Activated CD8-positive, alpha-beta T cell treated with anti-CD3 and anti-CD28 coated beads for 36 hours (primary cell): ENCODE data around the gene AXIN2. TPM values are rescaled to one million over a fixed set of nuclear protein-coding genes. Genes with fewer than 3 reads are reported as not detected.

Experiments used
- ATAC-seq: fragments of 200-7000 bp; cut with Tn5 transposase; one replicate; pipeline ENCODE4 v1.10.0; 2021; ENCODE audit warnings: mild to moderate bottlenecking, moderate library complexity
- CTCF ChIA-PET: fragments of 350-600 bp; sonication (Branson Sonifier 250); formaldehyde crosslinking; loops from one replicate; lab custom pipeline; 2021; ENCODE audit warnings: antibody characterized with exemption; lab: Charles Lee
- POLR2A ChIA-PET: fragments of 350-600 bp; sonication (Branson Sonifier 250); formaldehyde crosslinking; loops from one replicate; lab custom pipeline; 2021; ENCODE audit warnings: antibody characterized with exemption; lab: Charles Lee
- DNase-seq: peaks from one replicate; pipeline ENCODE4 v3.0.0-alpha.2; 2020
- H3K27ac Mint-ChIP-seq: one replicate; pipeline ENCODE4 v1.8.0; 2021; ENCODE audit warnings: mild to moderate bottlenecking, mixed read lengths
- H3K27me3 Mint-ChIP-seq: one replicate; pipeline ENCODE4 v1.8.0; 2021; ENCODE audit warnings: mixed read lengths
- H3K36me3 Mint-ChIP-seq: one replicate; pipeline ENCODE4 v1.8.0; 2021; ENCODE audit warnings: low read depth, mixed read lengths
- H3K4me1 Mint-ChIP-seq: one replicate; pipeline ENCODE4 v1.8.0; 2021; ENCODE audit warnings: low read depth, mixed read lengths
- H3K4me3 Mint-ChIP-seq: one replicate; pipeline ENCODE4 v1.8.0; 2021; ENCODE audit warnings: mild to moderate bottlenecking, moderate library complexity, mixed read lengths
- H3K9me3 Mint-ChIP-seq: one replicate; pipeline ENCODE4 v1.8.0; 2021; ENCODE audit warnings: mixed read lengths
- intact Hi-C: fragments of 100-400 bp; cut with micrococcal nuclease; formaldehyde crosslinking; loops from one replicate; pipeline ENCODE4 v1.10.0; 2022
- total RNA-seq, 2 experiments: library from RNA; stranded (reverse); gene quantifications; one replicate each; pipeline ENCODE4 v1.2.3, GENCODE V29; 2021
- TF ChIP-seq, protein P1 (sequence below): fragments of 200-600 bp; IDR thresholded peaks from one replicate; pipeline ENCODE4 v1.8.0; 2022; ENCODE audit warnings: antibody characterized with exemption, mild to moderate bottlenecking

AXIN2 gene
- total RNA-seq, 2 experiments from 2014 or later: 0.69 to 1.0 TPM

DNA sequence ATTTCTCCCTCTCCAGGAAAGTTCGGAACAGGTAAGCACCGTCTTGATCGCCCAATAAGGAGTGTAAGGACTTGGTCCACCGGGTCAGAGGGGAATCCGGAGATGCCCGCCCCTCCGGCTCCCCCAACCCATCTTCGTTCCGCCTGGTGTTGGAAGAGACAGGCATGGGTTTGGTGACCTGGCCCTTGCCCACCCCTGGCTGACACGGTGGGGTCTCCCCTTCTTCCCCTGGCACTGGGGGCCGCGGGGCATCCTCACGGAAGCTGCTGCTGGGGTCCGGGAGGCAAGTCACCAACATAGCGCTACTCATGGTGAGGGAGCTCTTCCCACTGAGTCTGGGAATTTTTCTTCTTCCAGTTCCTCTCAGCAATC is 3.2 kb downstream of the AXIN2 start:
- H3K9me3 Mint-ChIP-seq: no peaks in the 10 kb centered on the region
- DNase-seq (no peak), ATAC-seq (no peak)
- H3K27ac Mint-ChIP-seq: no peak overlapping the region
- intact Hi-C loops: loop anchor here (5.0 to 10.0 kb wide), 2 partner anchors 266 to 323 kb away; no protein-coding TSS in a partner anchor
- ChIA-PET POLR2A (interaction anchor here (1.6 kb wide), 1 partner anchor 99 kb away, joined by 3 read pairs; no protein-coding TSS in a partner anchor), CTCF (interaction anchor here (0.6 to 4.9 kb wide), 2 partner anchors 19 to 326 kb away, joined by 3 to 27 read pairs; no protein-coding TSS in a partner anchor)
- H3K36me3 Mint-ChIP-seq: no peaks in the 10 kb centered on the region
- peak overlapping the region; percentile 71 for H3K4me3 Mint-ChIP-seq
- peaks cover 18% of the 10 kb centered on the region for H3K4me1 Mint-ChIP-seq
- TF ChIP-seq, protein P1, sequence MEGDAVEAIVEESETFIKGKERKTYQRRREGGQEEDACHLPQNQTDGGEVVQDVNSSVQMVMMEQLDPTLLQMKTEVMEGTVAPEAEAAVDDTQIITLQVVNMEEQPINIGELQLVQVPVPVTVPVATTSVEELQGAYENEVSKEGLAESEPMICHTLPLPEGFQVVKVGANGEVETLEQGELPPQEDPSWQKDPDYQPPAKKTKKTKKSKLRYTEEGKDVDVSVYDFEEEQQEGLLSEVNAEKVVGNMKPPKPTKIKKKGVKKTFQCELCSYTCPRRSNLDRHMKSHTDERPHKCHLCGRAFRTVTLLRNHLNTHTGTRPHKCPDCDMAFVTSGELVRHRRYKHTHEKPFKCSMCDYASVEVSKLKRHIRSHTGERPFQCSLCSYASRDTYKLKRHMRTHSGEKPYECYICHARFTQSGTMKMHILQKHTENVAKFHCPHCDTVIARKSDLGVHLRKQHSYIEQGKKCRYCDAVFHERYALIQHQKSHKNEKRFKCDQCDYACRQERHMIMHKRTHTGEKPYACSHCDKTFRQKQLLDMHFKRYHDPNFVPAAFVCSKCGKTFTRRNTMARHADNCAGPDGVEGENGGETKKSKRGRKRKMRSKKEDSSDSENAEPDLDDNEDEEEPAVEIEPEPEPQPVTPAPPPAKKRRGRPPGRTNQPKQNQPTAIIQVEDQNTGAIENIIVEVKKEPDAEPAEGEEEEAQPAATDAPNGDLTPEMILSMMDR: no peak
- H3K27me3 Mint-ChIP-seq: peaks cover 4% of the 10 kb centered on the region

DNA sequence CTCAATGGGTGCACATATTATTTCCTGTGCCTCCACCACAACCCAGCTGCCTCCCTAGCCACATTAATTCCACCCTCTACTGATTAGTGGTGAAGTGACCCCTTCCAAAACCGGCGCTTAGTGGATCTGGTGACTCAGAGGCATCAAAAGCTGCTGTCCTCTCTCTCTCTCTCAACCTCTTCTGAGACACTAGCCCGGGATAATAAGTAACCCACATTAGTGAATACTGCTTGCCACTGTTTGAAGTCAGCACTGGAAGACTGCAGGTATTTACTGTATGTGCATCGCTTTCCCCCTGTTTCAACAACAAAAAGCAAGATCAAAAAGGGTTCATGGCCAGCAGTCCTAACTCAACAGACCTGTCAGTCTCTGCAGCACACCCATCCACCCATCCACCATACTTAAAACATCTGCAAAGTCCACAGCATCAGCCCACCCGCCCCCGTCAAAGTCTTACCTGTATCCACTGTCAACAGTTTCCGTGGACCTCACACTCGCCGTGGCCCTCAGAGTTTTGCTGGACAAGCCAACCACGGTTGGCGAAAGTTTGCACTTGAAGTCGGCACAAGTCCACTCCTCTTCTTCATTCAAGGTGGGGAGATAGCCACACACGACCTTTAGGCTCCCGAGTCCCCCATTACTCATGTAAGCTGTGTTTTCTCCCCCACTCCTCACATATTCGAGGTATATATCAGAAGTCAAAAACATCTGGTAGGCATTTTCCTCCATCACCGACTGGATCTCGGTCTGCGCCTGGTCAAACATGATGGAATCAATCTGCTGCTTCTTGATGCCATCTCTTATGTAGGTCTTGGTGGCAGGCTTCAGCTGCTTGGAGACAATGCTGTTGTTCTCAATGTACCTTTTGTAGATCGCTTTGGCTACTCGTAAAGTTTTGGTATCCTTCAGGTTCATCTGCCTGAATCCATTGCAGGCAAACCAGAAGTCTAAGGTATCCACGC is 3.8 kb downstream of the AXIN2 start:
- peaks cover 4% of the 10 kb centered on the region for H3K27me3 Mint-ChIP-seq
- ATAC-seq: no peak
- POLR2A ChIA-PET: interaction anchor here (1.6 kb wide), 1 partner anchor 99 kb away, joined by 3 read pairs; no protein-coding TSS in a partner anchor

DNA sequence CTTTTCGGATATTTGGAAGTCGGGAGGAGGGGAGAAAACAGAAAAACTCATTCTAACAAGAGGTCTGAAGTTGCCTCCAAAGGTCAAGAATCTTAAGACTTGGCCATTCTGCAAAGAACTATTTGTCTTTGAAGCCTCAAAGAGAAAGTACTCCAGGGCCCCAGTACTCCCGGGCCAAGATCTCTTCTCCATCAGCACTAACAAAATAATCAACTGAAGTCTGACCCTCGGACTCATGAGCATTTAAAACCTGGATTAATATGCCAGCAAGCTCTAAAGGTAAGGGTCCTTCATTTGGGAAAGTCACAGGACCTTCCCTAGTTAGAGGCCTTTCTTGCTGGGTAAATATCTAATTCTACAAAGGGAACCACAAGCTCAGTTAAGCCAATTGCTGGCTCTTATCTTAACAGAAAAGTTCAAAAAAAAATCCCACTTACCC is 4.5 kb downstream of the AXIN2 start:
- TF ChIP-seq, protein P1: no peak
- Mint-ChIP-seq H3K4me1 (peaks cover 20% of the 10 kb centered on the region), H3K27ac (no peak overlapping the region), H3K9me3 (no peaks in the 10 kb centered on the region), H3K36me3 (peaks cover 4% of the 10 kb centered on the region), H3K27me3 (peaks cover 4% of the 10 kb centered on the region), H3K4me3 (no peak overlapping the region)
- no peak for ATAC-seq
- DNase-seq: no peak
- intact Hi-C loops: loop anchor here (5.0 to 10.0 kb wide), 2 partner anchors 265 to 322 kb away; no protein-coding TSS in a partner anchor
- CTCF ChIA-PET: interaction anchor here (0.8 to 4.9 kb wide), 10 partner anchors 14 to 328 kb away, joined by 3 to 32 read pairs (median 4); no protein-coding TSS in a partner anchor
- POLR2A ChIA-PET: interaction anchor here (0.6 to 1.6 kb wide), 2 partner anchors 100 to 298 kb away, joined by 3 read pairs; no protein-coding TSS in a partner anchor

More for the DNA sequence above, 3.8 kb downstream of the AXIN2 start:
- Mint-ChIP-seq H3K4me1 (peaks cover 19% of the 10 kb centered on the region), H3K9me3 (no peaks in the 10 kb centered on the region), H3K36me3 (peaks cover 2% of the 10 kb centered on the region), H3K27ac (no peak overlapping the region), H3K4me3 (no peak overlapping the region)
- peak; percentile 54 for DNase-seq
- TF ChIP-seq, protein P1: no peak
- CTCF ChIA-PET: interaction anchor here (0.6 to 4.9 kb wide), 11 partner anchors 15 to 328 kb away, joined by 3 to 32 read pairs (median 3); no protein-coding TSS in a partner anchor
- intact Hi-C loops: loop anchor here (5.0 to 10.0 kb wide), 2 partner anchors 265 to 323 kb away; no protein-coding TSS in a partner anchor

DNA sequence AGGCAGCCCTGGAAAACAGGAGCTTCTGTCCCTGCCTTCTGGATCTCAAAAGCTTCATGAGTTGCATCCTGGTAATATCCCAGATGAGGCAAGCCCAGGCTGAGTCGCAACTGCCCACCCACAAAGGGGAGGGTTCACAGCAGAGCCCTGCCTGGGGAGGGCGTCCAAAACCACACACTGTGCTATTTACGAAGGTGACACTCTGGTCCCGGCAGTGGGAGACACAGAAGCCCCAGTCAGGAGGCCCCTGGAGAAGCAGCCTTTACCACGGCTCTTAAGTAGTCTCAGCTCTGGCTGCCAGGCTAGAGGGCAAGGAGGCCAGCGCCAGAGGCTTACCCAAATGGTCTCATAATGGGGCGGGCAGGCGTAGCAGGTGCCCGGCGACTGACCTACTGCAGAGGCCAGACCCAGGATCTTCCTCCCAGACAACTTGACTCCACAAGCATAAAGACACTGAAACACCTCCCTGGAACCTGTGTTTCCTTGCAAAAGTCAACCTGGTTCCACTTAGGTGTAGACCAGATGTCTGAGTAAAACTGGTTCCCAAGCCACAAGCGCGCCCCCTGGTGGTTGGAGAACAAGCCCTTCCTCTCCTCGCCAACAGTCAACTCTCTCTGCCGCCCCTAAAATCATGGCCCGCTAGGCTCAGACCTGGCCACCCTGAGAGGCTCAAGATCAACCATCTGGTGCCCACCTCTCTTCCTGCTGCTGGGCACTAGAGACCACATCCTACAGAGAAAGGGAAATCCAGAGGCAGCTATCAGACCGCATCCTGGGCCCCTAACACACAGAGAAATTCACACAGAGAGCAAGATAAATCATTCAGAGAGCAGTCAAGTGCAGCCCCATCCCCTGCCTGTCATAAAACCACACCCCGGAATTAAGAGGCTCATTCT is 5.2 kb downstream of the AXIN2 start:
- Mint-ChIP-seq H3K4me1 (peaks cover 21% of the 10 kb centered on the region), H3K27ac (no peak overlapping the region), H3K36me3 (peaks cover 5% of the 10 kb centered on the region), H3K27me3 (peaks cover 4% of the 10 kb centered on the region), H3K9me3 (no peaks in the 10 kb centered on the region), H3K4me3 (no peak overlapping the region)
- ChIA-PET POLR2A (interaction anchor here (0.6 to 1.6 kb wide), 3 partner anchors 32 to 299 kb away, joined by 3 to 4 read pairs (median 3); no protein-coding TSS in a partner anchor), CTCF (interaction anchor here (0.6 to 4.9 kb wide), 13 partner anchors 12 to 521 kb away, joined by 3 to 32 read pairs (median 4); no protein-coding TSS in a partner anchor)
- peak; percentile 94 for DNase-seq
- intact Hi-C loops: loop anchor here (5.0 to 10.0 kb wide), 2 partner anchors 264 to 321 kb away; no protein-coding TSS in a partner anchor
- TF ChIP-seq, protein P1: peak; percentile 84
- ATAC-seq: peak; percentile 46
